LNCAP (cell line): Measurements from ENCODE around the gene EYA4.

Experiments used
- CTCF ChIP-seq: fragments of 450-650 bp; IDR thresholded peaks from 2 replicates; pipeline ENCODE4 v1.5.1; 2017; ENCODE audit warnings: mild to moderate bottlenecking

Gene EYA4

GRCh38 chr6:133230052-133230451 is 11.1 kb upstream of the EYA4 start:
- TF ChIP-seq CTCF = no peak

- TF ChIP-seq CTCF = no peak
Observed at GRCh38 chr6:133235221-133235620, 5.9 kb upstream of the EYA4 start.

GRCh38 chr6:133236932-133237331 is 4.2 kb upstream of the EYA4 start:
- no peak for TF ChIP-seq CTCF

GRCh38 chr6:133240511-133241085 is 559 bp upstream of the EYA4 start:
- TF ChIP-seq CTCF = no peak

GRCh38 chr6:133241901-133242636 is 912 bp downstream of the EYA4 start:
- TF ChIP-seq CTCF = no peak

GRCh38 chr6:133242637-133243585 is 1.8 kb downstream of the EYA4 start:
- no peak for TF ChIP-seq CTCF

GRCh38 chr6:133243723-133244305 is 2.7 kb downstream of the EYA4 start:
- no peak for TF ChIP-seq CTCF
